Measurements from ENCODE around the gene TTC39B.

DNA sequence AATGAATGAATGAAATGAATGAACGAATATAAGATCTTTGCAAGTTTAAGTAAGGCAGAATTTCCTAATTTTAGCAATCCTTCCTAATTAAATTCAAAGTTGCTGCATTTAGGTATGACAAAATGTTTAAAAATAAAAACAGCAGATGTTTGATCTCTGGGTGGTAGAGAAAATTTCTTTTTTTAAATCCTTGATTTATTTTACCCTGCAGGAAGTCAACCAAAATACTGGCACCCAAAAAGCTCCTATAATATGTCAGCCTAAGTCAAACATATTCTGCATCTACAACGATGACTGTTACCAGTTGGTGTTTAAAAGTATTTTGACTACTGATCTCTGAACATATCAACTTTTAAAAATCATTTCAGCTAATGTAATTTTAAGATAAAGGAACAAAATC, 58.4 kb downstream of the TTC39B start:
- TF ChIP-seq, protein P1, sequence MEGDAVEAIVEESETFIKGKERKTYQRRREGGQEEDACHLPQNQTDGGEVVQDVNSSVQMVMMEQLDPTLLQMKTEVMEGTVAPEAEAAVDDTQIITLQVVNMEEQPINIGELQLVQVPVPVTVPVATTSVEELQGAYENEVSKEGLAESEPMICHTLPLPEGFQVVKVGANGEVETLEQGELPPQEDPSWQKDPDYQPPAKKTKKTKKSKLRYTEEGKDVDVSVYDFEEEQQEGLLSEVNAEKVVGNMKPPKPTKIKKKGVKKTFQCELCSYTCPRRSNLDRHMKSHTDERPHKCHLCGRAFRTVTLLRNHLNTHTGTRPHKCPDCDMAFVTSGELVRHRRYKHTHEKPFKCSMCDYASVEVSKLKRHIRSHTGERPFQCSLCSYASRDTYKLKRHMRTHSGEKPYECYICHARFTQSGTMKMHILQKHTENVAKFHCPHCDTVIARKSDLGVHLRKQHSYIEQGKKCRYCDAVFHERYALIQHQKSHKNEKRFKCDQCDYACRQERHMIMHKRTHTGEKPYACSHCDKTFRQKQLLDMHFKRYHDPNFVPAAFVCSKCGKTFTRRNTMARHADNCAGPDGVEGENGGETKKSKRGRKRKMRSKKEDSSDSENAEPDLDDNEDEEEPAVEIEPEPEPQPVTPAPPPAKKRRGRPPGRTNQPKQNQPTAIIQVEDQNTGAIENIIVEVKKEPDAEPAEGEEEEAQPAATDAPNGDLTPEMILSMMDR (tag by site-specific recombination; IDR thresholded peaks at IDR 0.05): no peak
- TF ChIP-seq SCRT1 (tag by site-specific recombination; IDR thresholded peaks at IDR 0.05; ENCODE audit: borderline replicate concordance): no peak
- no peak for TF ChIP-seq ZNF274 (IDR thresholded peaks at IDR 0.05; ENCODE audit: low read length)
- no peak for TF ChIP-seq ZNF274 (tag by site-specific recombination; IDR thresholded peaks at IDR 0.05; ENCODE audit: borderline replicate concordance)
- no peak for TF ChIP-seq ZBTB8A (tag by site-specific recombination; IDR thresholded peaks at IDR 0.05)
- no peak for TF ChIP-seq BCL11A (tag by site-specific recombination; IDR thresholded peaks at IDR 0.05; ENCODE audit: low read depth)
- no peak for TF ChIP-seq ZNF596 (tag by site-specific recombination; IDR thresholded peaks at IDR 0.05)
